ENCODE measurements around the gene OR2AP1.

OR2AP1 gene

GRCh38 chr12:55612646-55613045, 40.4 kb downstream of the OR2AP1 start:
- Histone ChIP-seq H3K4me3 (ENCODE audit: low read depth, low read length) (no peak overlapping the region), H3K9me3 (ENCODE audit: control insufficient read depth, insufficient read depth, low read depth, low read length) (no peaks in the 10 kb centered on the region; the same call in 1 of the 2 replicates), H3K36me3 (ENCODE audit: control insufficient read depth in 2 of 2, insufficient read depth in 1 of 2, low read length in 2 of 2) (no peaks in the 10 kb centered on the region), H3K4me1 (ENCODE audit: control insufficient read depth, insufficient read depth, low read length) (no peaks in the 10 kb centered on the region), H3K27ac (ENCODE audit: extremely low read depth, low read depth, low read length) (no peak overlapping the region)
- POLR2A ChIA-PET: no interaction called here
- CTCF ChIA-PET: no interaction called here
- TF ChIP-seq ZNF701 (tag by site-specific recombination; IDR thresholded peaks at IDR 0.05): no peak
- no peak for TF ChIP-seq ZNF274 (IDR thresholded peaks at IDR 0.05; ENCODE audit: low read length)
- no peak for TF ChIP-seq ZNF274 (tag by site-specific recombination; IDR thresholded peaks at IDR 0.05; ENCODE audit: borderline replicate concordance)
- no peak for TF ChIP-seq ZBTB11 (tag by site-specific recombination; conservative IDR thresholded peaks at IDR 0.05; ENCODE audit: low read depth)
- TF ChIP-seq ZNF529 (tag by site-specific recombination; IDR thresholded peaks at IDR 0.05; ENCODE audit: insufficient replicate concordance): no peak
- no peak for TF ChIP-seq ZNF449 (tag by site-specific recombination; IDR thresholded peaks at IDR 0.05)
- TF ChIP-seq KLF10 (tag by site-specific recombination; IDR thresholded peaks at IDR 0.05): no peak
- no peak for TF ChIP-seq ZNF707 (tag by site-specific recombination; IDR thresholded peaks at IDR 0.05)
- no peak for TF ChIP-seq PRDM4 (tag by site-specific recombination; IDR thresholded peaks at IDR 0.05)
- TF ChIP-seq ZFP69B (tag by site-specific recombination; IDR thresholded peaks at IDR 0.05): no peak
- TF ChIP-seq IKZF3 (tag by site-specific recombination; IDR thresholded peaks at IDR 0.05): no peak
- TF ChIP-seq ZNF140 (tag by site-specific recombination; IDR thresholded peaks at IDR 0.05): no peak
- no peak for TF ChIP-seq ZNF433 (tag by site-specific recombination; IDR thresholded peaks at IDR 0.05; ENCODE audit: low read depth)

GRCh38 chr12:55614764-55615163, 42.5 kb downstream of the OR2AP1 start:
- Histone ChIP-seq H3K27ac (ENCODE audit: extremely low read depth, low read depth, low read length) (no peak overlapping the region), H3K9me3 (ENCODE audit: control insufficient read depth, insufficient read depth, low read depth, low read length) (no peaks in the 10 kb centered on the region; the same call in 1 of the 2 replicates), H3K4me1 (ENCODE audit: control insufficient read depth, insufficient read depth, low read length) (no peaks in the 10 kb centered on the region), H3K36me3 (ENCODE audit: control insufficient read depth in 2 of 2, insufficient read depth in 1 of 2, low read length in 2 of 2) (no peaks in the 10 kb centered on the region), H3K4me3 (ENCODE audit: low read depth, low read length) (no peak overlapping the region)
- ChIA-PET POLR2A (no interaction called here), CTCF (interaction anchor here (1.2 to 1.6 kb wide), 2 partner anchors 18 to 426 kb away, joined by 3 to 4 read pairs; no protein-coding TSS in a partner anchor)
- TF ChIP-seq AEBP2 (tag by site-specific recombination; IDR thresholded peaks at IDR 0.05; ENCODE audit: borderline replicate concordance): no peak
- no peak for TF ChIP-seq PRDM4 (tag by site-specific recombination; IDR thresholded peaks at IDR 0.05)
- no peak for TF ChIP-seq IKZF3 (tag by site-specific recombination; IDR thresholded peaks at IDR 0.05)
- no peak for TF ChIP-seq GFI1B (tag by site-specific recombination; IDR thresholded peaks at IDR 0.05)
- TF ChIP-seq TCF7L2 (IDR thresholded peaks at IDR 0.05; ENCODE audit: borderline replicate concordance, low read depth, low read length): no peak
- no peak for TF ChIP-seq SP7 (tag by site-specific recombination; IDR thresholded peaks at IDR 0.05)
- TF ChIP-seq ZNF354C (tag by site-specific recombination; IDR thresholded peaks at IDR 0.05; ENCODE audit: borderline replicate concordance, low read depth): no peak
- TF ChIP-seq ZNF132 (tag by site-specific recombination; IDR thresholded peaks at IDR 0.05; ENCODE audit: borderline replicate concordance): no peak
- TF ChIP-seq ZNF239 (tag by site-specific recombination; IDR thresholded peaks at IDR 0.05): no peak

Measured in HEK293 (cell line).